GM12878 (cell line): ENCODE measurements around the gene ALDH1A1. TPM values are rescaled to one million over a fixed set of nuclear protein-coding genes. Genes with fewer than 3 reads are reported as not detected.

Experiments
- ATAC-seq: fragments of 200-7000 bp; cut with Tn5 transposase; 3 replicates; pipeline ENCODE4 v1.9.1; 2020; ENCODE audit warnings: mild to moderate bottlenecking, moderate library complexity
- BruUV-seq: library from RNA; stranded (reverse); fragments of 400-500 nt; replicated peaks from 2 replicates; lab custom pipeline; 2021; lab: Mats Ljungman, UMichigan
- CTCF ChIA-PET: fragments of 300-600 bp; sonication (Branson Sonifier 250); formaldehyde crosslinking; extraction: SDS; loops from one replicate; lab custom pipeline; 2021; ENCODE audit warnings: inconsistent platforms; lab: Yijun Ruan, JAX
- POLR2A ChIA-PET: fragments of 350-600 bp; formaldehyde crosslinking; extraction: SDS; loops from one replicate; lab custom pipeline; 2021; ENCODE audit warnings: inconsistent platforms; lab: Charles Lee
- RAD21 ChIA-PET: fragments of 300-600 bp; sonication (Branson Sonifier 250); formaldehyde crosslinking; loops from one replicate; lab custom pipeline; 2023; ENCODE audit warnings: antibody characterized with exemption; ENCODE audit not compliant: unreplicated experiment; lab: Charles Lee
- SMC1A ChIA-PET: fragments of 300-600 bp; sonication (Branson Sonifier 250); formaldehyde crosslinking; loops from one replicate; lab custom pipeline; 2023; ENCODE audit not compliant: unreplicated experiment, uncharacterized antibody; lab: Charles Lee
- DNase-seq: peaks from one replicate; pipeline ENCODE4 v3.0.0-alpha.2; 2011; ENCODE audit warnings: low read depth, low spot score
- FAIRE-seq: peaks from 3 replicates; lab custom pipeline; 2011; peaks lifted over from hg19 to GRCh38; lab: Jason Lieb, UNC
- H2AFZ ChIP-seq: 2 replicates; pipeline ENCODE4 v1.6.0; 2011; ENCODE audit warnings: low read depth, low read length, control low read depth; ENCODE audit not compliant: control insufficient read depth
- H3K27ac ChIP-seq: 2 replicates; pipeline ENCODE4 v1.5.1; 2011; ENCODE audit warnings: control low read depth; ENCODE audit not compliant: control insufficient read depth, insufficient read depth
- H3K27me3 ChIP-seq, 2 experiments: replicated peaks in 1 of 2; 2 replicates each; pipeline versions ENCODE4 v1.6.0 to v1.6.1; 2011; ENCODE audit warnings: low read length in 1 of 2; ENCODE audit not compliant: control insufficient read depth in 2 of 2, insufficient read depth in 2 of 2
- H3K36me3 ChIP-seq, 2 experiments: 2 replicates each; pipeline ENCODE4 v1.5.1; 2011; ENCODE audit warnings: low read length in 1 of 2; ENCODE audit not compliant: control insufficient read depth in 2 of 2, insufficient read depth in 2 of 2
- H3K4me1 ChIP-seq: 2 replicates; pipeline ENCODE4 v1.6.1; 2011; ENCODE audit warnings: mild to moderate bottlenecking, low read length, moderate library complexity, mixed read lengths; ENCODE audit not compliant: control insufficient read depth, insufficient read depth
- H3K4me2 ChIP-seq: 2 replicates; pipeline ENCODE4 v1.6.0; 2011; ENCODE audit warnings: control low read depth; ENCODE audit not compliant: control insufficient read depth, insufficient read depth
- H3K4me3 ChIP-seq: fragments of 200-600 bp; sonication (generic); 2 replicates; pipeline ENCODE4 v1.5.1; 2016
- H3K79me2 ChIP-seq: 2 replicates; pipeline ENCODE4 v1.6.0; 2011; ENCODE audit warnings: low read length; ENCODE audit not compliant: control insufficient read depth, insufficient read depth
- H3K9ac ChIP-seq: 2 replicates; pipeline ENCODE4 v1.8.0; 2011; ENCODE audit warnings: low read length, control low read depth, mixed read lengths; ENCODE audit not compliant: control insufficient read depth, insufficient read depth
- H3K9me3 ChIP-seq: replicated peaks from 3 replicates; pipeline ENCODE4 v1.5.1; 2011; ENCODE audit warnings: mild to moderate bottlenecking, low read length; ENCODE audit not compliant: control insufficient read depth, insufficient read depth
- H4K20me1 ChIP-seq: 2 replicates; pipeline ENCODE4 v1.6.0; 2011; ENCODE audit not compliant: control insufficient read depth, insufficient read depth
- CBX3 ChIP-seq: fragments of 200-600 bp; sonication (generic); IDR thresholded peaks from 2 replicates; pipeline ENCODE4 v1.6.1; 2016; ENCODE audit warnings: low read depth, borderline replicate concordance
- CHD4 ChIP-seq: fragments of 200-600 bp; sonication (generic); IDR thresholded peaks from 2 replicates; pipeline ENCODE4 v1.6.1; 2016; ENCODE audit warnings: mild to moderate bottlenecking
- FOXK2 ChIP-seq: fragments of 450-650 bp; IDR thresholded peaks from 2 replicates; pipeline ENCODE4 v1.6.1; 2017; ENCODE audit warnings: mild to moderate bottlenecking, moderate library complexity
- HDAC2 ChIP-seq: fragments of 200-600 bp; sonication (generic); IDR thresholded peaks from 2 replicates; pipeline ENCODE4 v1.6.1; 2017
- HDAC6 ChIP-seq: fragments of 200-600 bp; sonication (generic); IDR thresholded peaks from one replicate; pipeline ENCODE4 v1.8.0; 2017; ENCODE audit warnings: antibody characterized with exemption; ENCODE audit not compliant: unreplicated experiment
- HDGF ChIP-seq: fragments of 450-650 bp; IDR thresholded peaks from 2 replicates; pipeline ENCODE4 v1.6.1; 2016; ENCODE audit warnings: antibody characterized with exemption
- MYC ChIP-seq: IDR thresholded peaks from 2 replicates; pipeline ENCODE4 v1.6.1; 2011; ENCODE audit warnings: mild to moderate bottlenecking, low read length, moderate library complexity, inconsistent platforms; ENCODE audit not compliant: insufficient read depth, insufficient replicate concordance, insufficient read length, severe bottlenecking
- NFYA ChIP-seq: IDR thresholded peaks from 2 replicates; pipeline ENCODE4 v1.6.1; 2011; ENCODE audit warnings: low read depth, mild to moderate bottlenecking, low read length, improper control_type of control experiment, borderline replicate concordance
- RBBP5 ChIP-seq: fragments of 200-600 bp; sonication (generic); conservative IDR thresholded peaks from 2 replicates; pipeline ENCODE4 v1.6.1; 2016
- YBX1 ChIP-seq: fragments of 450-650 bp; IDR thresholded peaks from 2 replicates; pipeline ENCODE4 v1.6.1; 2016; ENCODE audit warnings: antibody characterized with exemption
- ZBTB4 ChIP-seq: fragments of 450-650 bp; formaldehyde crosslinking; IDR thresholded peaks from 2 replicates; pipeline ENCODE4 v1.4.0; 2022; ENCODE audit warnings: mild to moderate bottlenecking, moderate library complexity
- ZNF622 ChIP-seq: fragments of 450-650 bp; IDR thresholded peaks from 2 replicates; pipeline ENCODE4 v1.6.1; 2017; ENCODE audit warnings: mild to moderate bottlenecking, inconsistent platforms
- WGBS: methylation state at CpG from one replicate; pipeline ENCODE4 v1.1.6; 2016; ENCODE audit warnings: low lambda C conversion rate; ENCODE audit not compliant: insufficient replicate concordance, insufficient coverage; ENCODE audit errors: missing lambda C conversion rate; 5-methylcytosine and 5-hydroxymethylcytosine counted together
- in situ Hi-C: fragments of 300-500 bp; cut with MboI; formaldehyde crosslinking; loops from 9 replicates; pipeline ENCODE4 v1.14.3; 2018; ENCODE audit warnings: mixed read lengths
- intact Hi-C: fragments of 100-400 bp; cut with micrococcal nuclease; formaldehyde crosslinking; loops from one replicate; pipeline ENCODE4 v1.14.2; 2022; ENCODE audit not compliant: unreplicated experiment
- polyA plus RNA-seq, 11 experiments: library from polyadenylated mRNA; depleted of rRNA in 4 of 11; unstranded in 6 of 11; stranded (reverse) in 5 of 11; fragments of >200 nt; fragmentation: Nextera tagmentation in 4 of 11; fragmentation: Illumina TruSeq in 1 of 11; extraction: Ambion mirVana in 4 of 11; extraction: Trizol in 1 of 11; gene quantifications; 1 replicate in 1 of 11; 2 replicates in 10 of 11; pipeline versions ENCODE4 v1.2.1 to v1.2.3, GENCODE V29; 2011 to 2016; ENCODE audit warnings: inconsistent platforms in 2 of 11, missing spikeins in 2 of 11, low read depth in 1 of 11
- total RNA-seq, 4 experiments: library from RNA; depleted of rRNA in 3 of 4; stranded (reverse); fragments of >200 nt in 3 of 4; fragmentation: Illumina TruSeq in 1 of 4; extraction: Trizol in 1 of 4; gene quantifications; 2 replicates each; pipeline versions ENCODE4 v1.2.1 to v1.2.3, GENCODE V29; 2013 to 2021
- TF ChIP-seq, protein P1 (sequence below): fragments of 450-650 bp; IDR thresholded peaks from 2 replicates; pipeline ENCODE4 v1.6.1; 2017; ENCODE audit warnings: low read depth, mild to moderate bottlenecking, moderate library complexity

The ALDH1A1 gene
- total and polyA plus RNA-seq, 10 of the 15 experiments (the other 5 are each of a cell fraction or from before 2014, with no cell fraction given) = 0.03 to 0.54 TPM; not detected in 8

- no peak overlapping the region for H3K9ac ChIP-seq
- intact Hi-C loops = no loop called here
- ChIA-PET SMC1A (no interaction called here), CTCF (no interaction called here)
- no TSS peak for BruUV-seq
- in situ Hi-C loops = no loop called here
- H3K4me2 ChIP-seq = no peak overlapping the region
- FAIRE-seq (no peak), DNase-seq (no peak)
- H3K36me3 ChIP-seq = no peaks in the 10 kb centered on the region
- H3K4me1 ChIP-seq = no peaks in the 10 kb centered on the region
- no peak overlapping the region for H2AFZ ChIP-seq
- H3K9me3 ChIP-seq = no peaks in the 10 kb centered on the region
- no peaks in the 10 kb centered on the region for H4K20me1 ChIP-seq
- no peak overlapping the region for H3K27ac ChIP-seq
- TF ChIP-seq ZBTB4 (CRISPR knock-in tag) (no peak), ZNF622 (no peak), NFYA (no peak), CHD4 (no peak), HDAC6 (no peak), HDAC2 (no peak), CBX3 (no peak), MYC (no peak), HDGF (no peak), RBBP5 (no peak), YBX1 (no peak), FOXK2 (no peak)
- TF ChIP-seq, protein P1, sequence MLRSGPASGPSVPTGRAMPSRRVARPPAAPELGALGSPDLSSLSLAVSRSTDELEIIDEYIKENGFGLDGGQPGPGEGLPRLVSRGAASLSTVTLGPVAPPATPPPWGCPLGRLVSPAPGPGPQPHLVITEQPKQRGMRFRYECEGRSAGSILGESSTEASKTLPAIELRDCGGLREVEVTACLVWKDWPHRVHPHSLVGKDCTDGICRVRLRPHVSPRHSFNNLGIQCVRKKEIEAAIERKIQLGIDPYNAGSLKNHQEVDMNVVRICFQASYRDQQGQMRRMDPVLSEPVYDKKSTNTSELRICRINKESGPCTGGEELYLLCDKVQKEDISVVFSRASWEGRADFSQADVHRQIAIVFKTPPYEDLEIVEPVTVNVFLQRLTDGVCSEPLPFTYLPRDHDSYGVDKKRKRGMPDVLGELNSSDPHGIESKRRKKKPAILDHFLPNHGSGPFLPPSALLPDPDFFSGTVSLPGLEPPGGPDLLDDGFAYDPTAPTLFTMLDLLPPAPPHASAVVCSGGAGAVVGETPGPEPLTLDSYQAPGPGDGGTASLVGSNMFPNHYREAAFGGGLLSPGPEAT = no peak
- TF ChIP-seq, all 136 proteins: peak for 0
- POLR2A ChIA-PET = no interaction called here
- Histone ChIP-seq H3K4me3 (no peak overlapping the region), H3K79me2 (no peaks in the 10 kb centered on the region), H3K27me3 (no peaks in the 10 kb centered on the region)
- 30% methylated on average over 2 of the region's 2 CpGs for WGBS
- RAD21 ChIA-PET = no interaction called here
- ATAC-seq = no peak
Measured at GRCh38 chr9:72914750-72915149, 38.1 kb downstream of the ALDH1A1 start.
